Endodermal cell (in vitro differentiated cells): ENCODE measurements around the gene NPLOC4. TPM values are rescaled to one million over a fixed set of nuclear protein-coding genes. Genes with fewer than 3 reads are reported as not detected.

ENCODE experiments used
- DNase-seq: peaks from one replicate; pipeline ENCODE4 v3.0.0-alpha.2; 2017
- H3K27ac ChIP-seq: 2 replicates; pipeline ENCODE4 v1.5.1; 2013; ENCODE audit warnings: mild to moderate bottlenecking, low read depth, low read length, moderate library complexity
- H3K27me3 ChIP-seq: 2 replicates; pipeline ENCODE4 v1.6.1; 2013; ENCODE audit warnings: mild to moderate bottlenecking, low read length, moderate library complexity; ENCODE audit not compliant: insufficient read depth, control insufficient read depth, poor library complexity, severe bottlenecking
- H3K36me3 ChIP-seq: 2 replicates; pipeline ENCODE4 v1.7.0; 2013; ENCODE audit warnings: mild to moderate bottlenecking, low read length, moderate library complexity; ENCODE audit not compliant: control insufficient read depth, insufficient read depth
- H3K4me1 ChIP-seq: one replicate; pipeline ENCODE4 v1.7.0; 2013; ENCODE audit warnings: low read length; ENCODE audit not compliant: control insufficient read depth, insufficient read depth
- H3K4me3 ChIP-seq: 2 replicates; pipeline ENCODE4 v1.5.1; 2013; ENCODE audit warnings: mild to moderate bottlenecking, low read length, moderate library complexity
- H3K9ac ChIP-seq: 2 replicates; pipeline ENCODE4 v1.6.1; 2013; ENCODE audit warnings: mild to moderate bottlenecking, low read length, moderate library complexity; ENCODE audit not compliant: poor library complexity, severe bottlenecking; ENCODE audit errors: extremely low read depth
- H3K9me3 ChIP-seq: 2 replicates; pipeline ENCODE4 v1.6.1; 2013; ENCODE audit warnings: mild to moderate bottlenecking, low read length, moderate library complexity; ENCODE audit not compliant: control insufficient read depth
- H3K27ac Mint-ChIP-seq: 2 replicates; pipeline ENCODE4 v1.8.0; 2020; ENCODE audit warnings: mixed read lengths
- H3K27me3 Mint-ChIP-seq: 2 replicates; pipeline ENCODE4 v1.8.0; 2021; ENCODE audit warnings: mild to moderate bottlenecking, mixed read lengths; ENCODE audit not compliant: insufficient read depth
- H3K36me3 Mint-ChIP-seq: 2 replicates; pipeline ENCODE4 v1.8.0; 2020; ENCODE audit warnings: low read depth, mixed read lengths
- H3K4me1 Mint-ChIP-seq: 2 replicates; pipeline ENCODE4 v1.8.0; 2020; ENCODE audit warnings: mixed read lengths
- H3K4me3 Mint-ChIP-seq: 2 replicates; pipeline ENCODE4 v1.8.0; 2020; ENCODE audit warnings: mild to moderate bottlenecking, moderate library complexity, mixed read lengths
- H3K9me3 Mint-ChIP-seq: 2 replicates; pipeline ENCODE4 v1.8.0; 2020; ENCODE audit warnings: mild to moderate bottlenecking, mixed read lengths
- WGBS, 2 experiments: methylation state at CpG; one replicate each; pipeline versions ENCODE4 v1.1.5 to v1.1.7; 2013; ENCODE audit warnings: missing lambda C conversion rate in 2 of 2, mixed read lengths in 1 of 2; ENCODE audit not compliant: insufficient coverage in 1 of 2, insufficient read length in 1 of 2; 5-methylcytosine and 5-hydroxymethylcytosine counted together
- total RNA-seq, 2 donors: library from RNA; stranded (reverse); fragmentation: NEBNext Ultra II Directional in 1 of 2; extraction: Animal tissue kit (Norgen Biotek cat#: 25700) in 1 of 2; gene quantifications; 2 replicates in 1 of 2; 3 replicates in 1 of 2; pipeline ENCODE4 v1.2.1, GENCODE V29; 2021
- TF ChIP-seq, protein P1 (sequence below): fragments of 200-600 bp; sonication (generic); conservative IDR thresholded peaks from 2 replicates; pipeline ENCODE4 v1.5.0; 2021; ENCODE audit warnings: antibody characterized with exemption, mild to moderate bottlenecking

Gene NPLOC4
- total RNA-seq, 2 donors from 2014 or later: 113 to 118 TPM

DNA sequence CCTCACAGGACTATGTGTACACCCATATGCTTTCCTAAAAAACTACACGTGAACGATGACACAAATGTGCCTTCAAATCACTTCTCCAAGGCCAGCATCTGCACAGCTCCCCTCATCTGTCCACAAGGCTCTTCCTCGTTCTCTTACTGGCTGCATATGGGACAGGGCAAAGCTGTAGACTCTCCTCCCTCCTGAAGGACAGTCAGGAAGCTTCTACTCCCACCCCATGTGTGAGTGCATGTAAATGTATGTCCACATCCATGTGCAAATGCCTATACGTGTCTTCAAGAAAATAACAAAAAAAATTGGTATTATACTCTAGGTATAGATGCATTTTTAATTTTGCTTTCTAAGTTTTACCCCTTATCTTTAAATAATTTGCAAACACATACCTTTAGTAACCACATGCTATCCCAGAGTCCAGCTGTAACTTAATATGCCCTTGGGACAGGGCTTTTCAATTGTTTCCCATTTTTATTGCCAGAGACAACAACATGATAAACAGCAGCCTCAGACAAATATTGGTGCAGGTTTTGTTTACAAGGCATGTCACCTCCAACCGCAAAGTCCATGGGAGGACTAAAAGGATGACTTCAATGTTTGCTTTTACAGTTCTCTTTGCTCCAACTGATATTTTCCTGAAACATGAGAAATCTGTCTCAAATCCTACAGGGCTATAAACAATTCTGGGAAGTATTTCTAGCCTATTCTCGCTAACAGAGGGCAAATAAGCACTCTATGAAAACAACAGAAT is 53.1 kb downstream of the NPLOC4 start:
- TF ChIP-seq, protein P1, sequence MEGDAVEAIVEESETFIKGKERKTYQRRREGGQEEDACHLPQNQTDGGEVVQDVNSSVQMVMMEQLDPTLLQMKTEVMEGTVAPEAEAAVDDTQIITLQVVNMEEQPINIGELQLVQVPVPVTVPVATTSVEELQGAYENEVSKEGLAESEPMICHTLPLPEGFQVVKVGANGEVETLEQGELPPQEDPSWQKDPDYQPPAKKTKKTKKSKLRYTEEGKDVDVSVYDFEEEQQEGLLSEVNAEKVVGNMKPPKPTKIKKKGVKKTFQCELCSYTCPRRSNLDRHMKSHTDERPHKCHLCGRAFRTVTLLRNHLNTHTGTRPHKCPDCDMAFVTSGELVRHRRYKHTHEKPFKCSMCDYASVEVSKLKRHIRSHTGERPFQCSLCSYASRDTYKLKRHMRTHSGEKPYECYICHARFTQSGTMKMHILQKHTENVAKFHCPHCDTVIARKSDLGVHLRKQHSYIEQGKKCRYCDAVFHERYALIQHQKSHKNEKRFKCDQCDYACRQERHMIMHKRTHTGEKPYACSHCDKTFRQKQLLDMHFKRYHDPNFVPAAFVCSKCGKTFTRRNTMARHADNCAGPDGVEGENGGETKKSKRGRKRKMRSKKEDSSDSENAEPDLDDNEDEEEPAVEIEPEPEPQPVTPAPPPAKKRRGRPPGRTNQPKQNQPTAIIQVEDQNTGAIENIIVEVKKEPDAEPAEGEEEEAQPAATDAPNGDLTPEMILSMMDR: no peak
- Histone ChIP-seq H3K27ac (no peak overlapping the region), H3K36me3 (peaks cover 80% of the 10 kb centered on the region), H3K4me3 (no peak overlapping the region), H3K27me3 (no peaks in the 10 kb centered on the region), H3K9ac (no peak overlapping the region), H3K4me1 (no peaks in the 10 kb centered on the region), H3K9me3 (no peaks in the 10 kb centered on the region)
- no peak for DNase-seq
- Mint-ChIP-seq H3K27ac (no peak overlapping the region), H3K4me3 (no peak overlapping the region), H3K27me3 (no peaks in the 10 kb centered on the region), H3K36me3 (peaks cover 79% of the 10 kb centered on the region), H3K9me3 (no peaks in the 10 kb centered on the region), H3K4me1 (peaks cover 14% of the 10 kb centered on the region)
- WGBS, 2 experiments: 92 to 100% methylated on average over 4 to 6 of the region's 6 CpGs

GRCh38 chr17:81582749-81583148 is 54.2 kb downstream of the NPLOC4 start:
- DNase-seq: no peak
- Histone ChIP-seq H3K27me3 (no peaks in the 10 kb centered on the region), H3K4me3 (no peak overlapping the region), H3K9ac (no peak overlapping the region), H3K27ac (no peak overlapping the region), H3K9me3 (no peaks in the 10 kb centered on the region), H3K36me3 (peaks cover 76% of the 10 kb centered on the region), H3K4me1 (no peaks in the 10 kb centered on the region)
- Mint-ChIP-seq H3K4me3 (no peak overlapping the region), H3K27ac (no peak overlapping the region), H3K36me3 (peaks cover 76% of the 10 kb centered on the region), H3K27me3 (no peaks in the 10 kb centered on the region), H3K9me3 (no peaks in the 10 kb centered on the region), H3K4me1 (peaks cover 14% of the 10 kb centered on the region)
- WGBS, 2 experiments: 94 to 98% methylated on average over 12 of the region's 12 CpGs
- TF ChIP-seq, protein P1: no peak

DNA sequence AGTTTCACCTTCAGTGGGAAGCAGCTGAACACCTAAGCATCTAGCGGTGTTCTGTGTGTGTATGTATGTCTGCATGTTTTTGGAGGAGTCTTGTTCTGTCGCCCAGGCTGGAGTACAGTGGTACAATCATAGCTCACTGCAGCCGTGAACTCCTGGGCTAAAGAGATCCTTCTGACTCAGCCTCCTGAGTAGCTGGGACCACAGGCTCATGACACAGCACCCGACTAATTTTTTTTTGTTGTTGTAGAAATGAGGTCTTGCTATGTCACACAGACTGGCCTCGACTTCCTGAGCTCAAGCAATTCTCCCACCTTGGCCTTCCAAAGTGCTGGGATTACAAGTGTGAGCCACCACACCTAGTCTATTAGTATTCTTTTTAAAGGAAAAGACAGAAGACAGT is 54.6 kb downstream of the NPLOC4 start:
- Mint-ChIP-seq H3K9me3 (no peaks in the 10 kb centered on the region), H3K27me3 (no peaks in the 10 kb centered on the region), H3K4me1 (peaks cover 14% of the 10 kb centered on the region), H3K36me3 (peaks cover 78% of the 10 kb centered on the region), H3K27ac (no peak overlapping the region), H3K4me3 (no peak overlapping the region)
- H3K9me3 ChIP-seq: no peaks in the 10 kb centered on the region
- no peaks in the 10 kb centered on the region for H3K27me3 ChIP-seq
- WGBS, 2 experiments: 95 to 100% methylated on average over 3 to 5 of the region's 5 CpGs
- no peak for DNase-seq
- no peak overlapping the region for H3K27ac ChIP-seq
- TF ChIP-seq, protein P1: no peak
- no peak overlapping the region for H3K9ac ChIP-seq
- H3K36me3 ChIP-seq: peaks cover 78% of the 10 kb centered on the region
- no peak overlapping the region for H3K4me3 ChIP-seq
- H3K4me1 ChIP-seq: no peaks in the 10 kb centered on the region
